PC-3 (cell line): Measurements from ENCODE around the gene PGS1. TPM values are rescaled to one million over a fixed set of nuclear protein-coding genes. Genes with fewer than 3 reads are reported as not detected.

ENCODE experiments used
- ATAC-seq: fragments of 200-7000 bp; cut with Tn5 transposase; 2 replicates; pipeline ENCODE4 v1.9.1; 2020; ENCODE audit warnings: mild to moderate bottlenecking, moderate library complexity
- BruUV-seq: library from RNA; stranded (reverse); fragments of 400-500 nt; replicated peaks from 2 replicates; lab custom pipeline; 2021; lab: Mats Ljungman, UMichigan
- CTCF ChIA-PET: fragments of 300-600 bp; sonication (Branson Sonifier 250); formaldehyde crosslinking; loops from one replicate; lab custom pipeline; 2022; ENCODE audit warnings: antibody characterized with exemption; lab: Charles Lee
- POLR2A ChIA-PET: fragments of 300-600 bp; sonication (Branson Sonifier 250); formaldehyde crosslinking; loops from one replicate; lab custom pipeline; 2022; ENCODE audit warnings: antibody characterized with exemption; ENCODE audit not compliant: unreplicated experiment; lab: Charles Lee
- DNase-seq: peaks from one replicate; pipeline ENCODE4 v3.0.0-alpha.2; 2015
- H2AFZ ChIP-seq: fragments of 300-600 bp; sonication (generic); 2 replicates; pipeline ENCODE4 v1.6.0; 2016; ENCODE audit warnings: antibody characterized with exemption, low read length
- H3F3A ChIP-seq: fragments of 300-600 bp; sonication (generic); one replicate; pipeline ENCODE4 v1.6.0; 2017; ENCODE audit warnings: antibody characterized with exemption, low read length, control low read depth, mild to moderate bottlenecking; ENCODE audit not compliant: unreplicated experiment
- H3K27ac ChIP-seq: fragments of 300-600 bp; sonication (generic); 2 replicates; pipeline ENCODE4 v1.5.1; 2016; ENCODE audit warnings: mild to moderate bottlenecking, low read length
- H3K27me3 ChIP-seq: fragments of 300-600 bp; sonication (generic); 2 replicates; pipeline ENCODE4 v1.6.1; 2016; ENCODE audit warnings: low read length, mixed read lengths
- H3K36me3 ChIP-seq: fragments of 300-600 bp; sonication (generic); 2 replicates; pipeline ENCODE4 v1.6.1; 2016; ENCODE audit warnings: low read depth, mixed run types, low read length, mixed read lengths
- H3K4me1 ChIP-seq: fragments of 300-600 bp; sonication (generic); 2 replicates; pipeline ENCODE4 v1.5.1; 2016; ENCODE audit warnings: low read length; ENCODE audit not compliant: insufficient read depth
- H3K4me2 ChIP-seq: fragments of 300-600 bp; sonication (generic); 2 replicates; pipeline ENCODE4 v1.6.0; 2016; ENCODE audit warnings: low read length
- H3K4me3 ChIP-seq: fragments of 300-600 bp; sonication (generic); 2 replicates; pipeline ENCODE4 v1.5.1; 2016; ENCODE audit warnings: mild to moderate bottlenecking, low read length, mixed read lengths
- H3K79me2 ChIP-seq: fragments of 300-600 bp; sonication (generic); 2 replicates; pipeline ENCODE4 v1.6.1; 2017; ENCODE audit warnings: low read length, mixed read lengths
- H3K9ac ChIP-seq: fragments of 300-600 bp; sonication (generic); 2 replicates; pipeline ENCODE4 v1.6.0; 2016; ENCODE audit warnings: mild to moderate bottlenecking, low read length
- H3K9me2 ChIP-seq: fragments of 300-600 bp; sonication (generic); replicated peaks from 2 replicates; pipeline ENCODE4 v1.6.1; 2016; ENCODE audit warnings: mixed run types, low read length, mixed read lengths
- H3K9me3 ChIP-seq: fragments of 300-600 bp; sonication (generic); 2 replicates; pipeline ENCODE4 v1.6.1; 2016; ENCODE audit warnings: low read length, mixed read lengths
- H4K20me1 ChIP-seq: fragments of 300-600 bp; sonication (generic); 2 replicates; pipeline ENCODE4 v1.6.1; 2016; ENCODE audit warnings: low read length, mixed read lengths
- EZH2 ChIP-seq: fragments of 300-600 bp; sonication (generic); IDR thresholded peaks from one replicate; pipeline ENCODE4 v1.6.1; 2017; ENCODE audit warnings: antibody characterized with exemption, mild to moderate bottlenecking, low read length; ENCODE audit not compliant: unreplicated experiment
- EZH2phosphoT487 ChIP-seq: fragments of 300-600 bp; sonication (generic); IDR thresholded peaks from 2 replicates; pipeline ENCODE4 v1.6.1; 2018; ENCODE audit warnings: mild to moderate bottlenecking, antibody characterized with exemption, low read length, borderline replicate concordance
- intact Hi-C: fragments of 100-400 bp; cut with micrococcal nuclease; formaldehyde crosslinking; loops from 2 replicates; pipeline ENCODE4 v1.9.0; 2023
- total RNA-seq: library from RNA; depleted of rRNA; stranded (reverse); fragments of >200 nt; gene quantifications from 2 replicates; pipeline ENCODE4 v1.2.3, GENCODE V29; 2014
- TF ChIP-seq, protein P1 (sequence below): fragments of 300-600 bp; sonication (generic); conservative IDR thresholded peaks from 2 replicates; pipeline ENCODE4 v1.5.1; 2017; ENCODE audit warnings: antibody characterized with exemption, low read depth, mild to moderate bottlenecking, low read length

PGS1 gene
- total RNA-seq, 1 experiment from 2014 or later: 47.0 TPM

DNA sequence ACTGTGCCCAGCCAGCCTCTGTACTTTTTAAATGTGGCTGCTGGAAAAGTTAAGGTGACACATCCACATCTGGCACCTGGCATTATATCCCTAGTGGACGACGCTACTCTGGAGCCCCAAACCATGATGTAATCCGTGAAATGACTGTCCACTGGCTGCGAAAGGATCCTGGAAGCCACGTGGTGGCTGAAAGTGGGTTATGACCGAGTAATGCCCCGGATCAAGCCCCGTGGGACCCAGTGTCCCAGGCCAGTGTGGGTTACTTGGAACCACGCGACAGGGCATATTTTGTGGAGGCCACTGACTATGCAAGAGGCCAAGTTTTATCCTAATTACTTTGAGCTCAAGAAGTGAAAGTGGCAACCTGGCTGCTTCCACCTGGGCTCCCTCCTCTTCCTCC lies 79.6 kb downstream of the PGS1 start:
- POLR2A ChIA-PET: no interaction called here
- no peaks in the 10 kb centered on the region for H3K4me1 ChIP-seq
- H3K9me2 ChIP-seq: no peaks in the 10 kb centered on the region
- TF ChIP-seq, protein P1, sequence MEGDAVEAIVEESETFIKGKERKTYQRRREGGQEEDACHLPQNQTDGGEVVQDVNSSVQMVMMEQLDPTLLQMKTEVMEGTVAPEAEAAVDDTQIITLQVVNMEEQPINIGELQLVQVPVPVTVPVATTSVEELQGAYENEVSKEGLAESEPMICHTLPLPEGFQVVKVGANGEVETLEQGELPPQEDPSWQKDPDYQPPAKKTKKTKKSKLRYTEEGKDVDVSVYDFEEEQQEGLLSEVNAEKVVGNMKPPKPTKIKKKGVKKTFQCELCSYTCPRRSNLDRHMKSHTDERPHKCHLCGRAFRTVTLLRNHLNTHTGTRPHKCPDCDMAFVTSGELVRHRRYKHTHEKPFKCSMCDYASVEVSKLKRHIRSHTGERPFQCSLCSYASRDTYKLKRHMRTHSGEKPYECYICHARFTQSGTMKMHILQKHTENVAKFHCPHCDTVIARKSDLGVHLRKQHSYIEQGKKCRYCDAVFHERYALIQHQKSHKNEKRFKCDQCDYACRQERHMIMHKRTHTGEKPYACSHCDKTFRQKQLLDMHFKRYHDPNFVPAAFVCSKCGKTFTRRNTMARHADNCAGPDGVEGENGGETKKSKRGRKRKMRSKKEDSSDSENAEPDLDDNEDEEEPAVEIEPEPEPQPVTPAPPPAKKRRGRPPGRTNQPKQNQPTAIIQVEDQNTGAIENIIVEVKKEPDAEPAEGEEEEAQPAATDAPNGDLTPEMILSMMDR: no peak
- TF ChIP-seq EZH2 (no peak), EZH2phosphoT487 (no peak)
- H3K79me2 ChIP-seq: no peaks in the 10 kb centered on the region
- H3K27me3 ChIP-seq: no peaks in the 10 kb centered on the region
- no peaks in the 10 kb centered on the region for H3K9me3 ChIP-seq
- CTCF ChIA-PET: no interaction called here
- DNase-seq (no peak), ATAC-seq (no peak)
- H3F3A ChIP-seq: no peaks in the 10 kb centered on the region
- intact Hi-C loops: no loop called here
- H2AFZ ChIP-seq: no peak overlapping the region
- no TSS peak for BruUV-seq
- H3K36me3 ChIP-seq: no peaks in the 10 kb centered on the region
- no peak overlapping the region for H3K4me2 ChIP-seq
- H3K27ac ChIP-seq: no peak overlapping the region
- H3K4me3 ChIP-seq: no peak overlapping the region
- H3K9ac ChIP-seq: no peak overlapping the region
- no peaks in the 10 kb centered on the region for H4K20me1 ChIP-seq

DNA sequence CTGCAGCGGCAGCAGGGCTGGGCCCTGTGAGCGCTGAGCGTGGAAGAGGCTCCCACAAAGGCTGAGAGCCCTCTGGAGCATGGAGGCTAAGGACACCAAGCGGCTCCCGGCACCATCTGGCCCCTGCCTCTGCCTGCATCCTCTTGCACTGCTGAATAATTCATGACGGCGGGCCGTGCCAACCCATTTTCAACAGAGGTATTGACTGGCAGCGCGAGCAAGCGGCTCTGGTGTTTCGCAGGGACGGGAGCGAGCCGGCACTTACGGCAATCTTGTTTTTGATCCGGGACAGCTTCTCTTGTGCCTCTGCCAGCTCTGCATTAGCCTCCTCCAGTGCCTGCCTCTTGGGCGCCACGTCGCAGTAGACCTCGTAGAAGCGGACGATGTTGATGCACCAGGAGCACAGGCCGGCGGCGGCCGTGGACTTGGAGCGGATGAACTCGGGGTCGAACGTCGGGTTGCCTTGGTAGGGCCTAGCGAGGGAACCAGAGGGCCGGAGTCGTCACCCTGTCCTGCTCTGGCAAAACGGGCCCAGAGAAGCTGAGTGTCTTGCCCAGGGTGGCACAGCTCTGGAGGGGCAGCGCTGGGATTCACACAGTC lies 80.4 kb downstream of the PGS1 start:
- H3F3A ChIP-seq: no peaks in the 10 kb centered on the region

DNA sequence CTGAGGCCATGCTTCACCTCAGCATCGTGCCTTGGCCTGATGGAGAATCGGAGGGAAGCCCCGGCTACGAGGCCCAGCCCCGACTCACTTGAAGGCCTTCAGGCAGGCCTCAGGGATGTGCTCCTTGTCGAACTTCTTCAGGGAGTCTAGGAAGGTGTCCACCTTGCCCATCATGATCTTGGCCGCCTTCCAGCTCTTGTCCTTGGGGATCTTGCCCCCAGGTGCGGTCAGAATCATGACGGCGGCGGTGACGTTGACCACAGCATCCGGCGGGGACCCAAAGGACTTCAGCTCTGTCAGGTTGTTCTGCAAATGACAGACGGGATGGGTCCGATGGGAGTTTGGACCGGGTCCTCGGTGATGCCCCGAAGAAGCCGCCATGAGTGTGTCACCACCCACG lies 81.2 kb downstream of the PGS1 start:
- no peaks in the 10 kb centered on the region for H3K9me3 ChIP-seq
- no peaks in the 10 kb centered on the region for H3F3A ChIP-seq
- H3K4me1 ChIP-seq: no peaks in the 10 kb centered on the region
- H3K9ac ChIP-seq: no peak overlapping the region
- POLR2A ChIA-PET: no interaction called here
- CTCF ChIA-PET: no interaction called here
- no peak for ATAC-seq
- DNase-seq: no peak
- H2AFZ ChIP-seq: no peak overlapping the region
- no peaks in the 10 kb centered on the region for H3K9me2 ChIP-seq
- no TSS peak for BruUV-seq
- no peaks in the 10 kb centered on the region for H3K27me3 ChIP-seq
- H3K4me2 ChIP-seq: no peak overlapping the region
- TF ChIP-seq EZH2phosphoT487 (no peak), EZH2 (no peak)
- TF ChIP-seq, protein P1: no peak
- no peak overlapping the region for H3K4me3 ChIP-seq
- H4K20me1 ChIP-seq: no peaks in the 10 kb centered on the region
- no peaks in the 10 kb centered on the region for H3K36me3 ChIP-seq
- H3K79me2 ChIP-seq: no peaks in the 10 kb centered on the region
- H3K27ac ChIP-seq: no peak overlapping the region
- intact Hi-C loops: no loop called here

More for the DNA sequence above, 80.4 kb downstream of the PGS1 start:
- intact Hi-C loops: no loop called here
- DNase-seq (no peak), ATAC-seq (no peak)
- Histone ChIP-seq H3K27ac (no peak overlapping the region), H4K20me1 (no peaks in the 10 kb centered on the region), H3K36me3 (no peaks in the 10 kb centered on the region), H3K79me2 (no peaks in the 10 kb centered on the region), H3K4me1 (no peaks in the 10 kb centered on the region), H3K4me3 (no peak overlapping the region), H3K9me3 (no peaks in the 10 kb centered on the region), H2AFZ (no peak overlapping the region), H3K27me3 (no peaks in the 10 kb centered on the region), H3K9ac (no peak overlapping the region), H3K4me2 (no peak overlapping the region), H3K9me2 (no peaks in the 10 kb centered on the region)
- TF ChIP-seq EZH2phosphoT487 (no peak), EZH2 (no peak)
- TF ChIP-seq, protein P1: no peak
- ChIA-PET POLR2A (no interaction called here), CTCF (no interaction called here)
- no TSS peak for BruUV-seq
